ENCODE data around the gene REXO1. TPM values are rescaled to one million over a fixed set of nuclear protein-coding genes. Genes with fewer than 3 reads are reported as not detected.

Gene REXO1
- total RNA-seq, 1 donor from 2014 or later: 39.3 TPM

DNA sequence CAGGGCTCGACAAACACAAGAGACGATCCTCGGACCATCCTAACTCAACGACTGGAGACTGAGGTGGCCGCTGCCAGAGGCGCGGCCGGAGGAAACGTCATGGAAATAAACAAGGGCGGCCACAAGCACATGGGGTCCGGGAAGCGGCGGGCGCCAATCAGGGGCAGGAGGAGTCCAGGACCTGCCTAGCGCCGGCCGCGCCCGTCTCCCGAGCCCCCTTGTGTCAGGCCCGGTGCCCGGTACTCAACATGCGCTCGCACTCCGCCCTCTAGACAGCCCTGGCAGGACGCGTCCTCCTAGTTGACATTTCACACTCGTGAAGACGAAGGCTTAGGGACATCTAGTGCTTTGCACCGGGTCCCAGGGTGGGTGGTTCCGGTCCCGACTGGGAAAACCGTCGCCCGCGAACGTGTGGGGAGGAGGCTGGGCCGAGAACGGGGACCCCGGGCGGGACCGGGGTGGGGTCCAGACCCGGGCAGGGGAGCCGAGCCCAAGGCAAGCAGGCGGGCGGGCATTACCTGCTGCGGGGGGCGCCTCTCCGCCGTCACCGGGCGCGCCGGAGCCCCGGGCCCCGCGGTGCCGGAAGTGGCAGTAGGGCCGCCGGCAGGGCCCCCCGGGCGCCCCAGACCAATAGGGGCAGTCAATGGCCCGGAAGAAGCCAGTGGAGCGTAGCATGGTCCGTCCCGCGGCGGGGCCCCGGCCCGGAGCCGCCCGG is 442 bp downstream of the REXO1 start:
- DNase-seq (ENCODE audit: low spot score): no peak

GRCh38 chr19:1847348-1847683 is 967 bp downstream of the REXO1 start:
- DNase-seq (ENCODE audit: low spot score): no peak

DNA sequence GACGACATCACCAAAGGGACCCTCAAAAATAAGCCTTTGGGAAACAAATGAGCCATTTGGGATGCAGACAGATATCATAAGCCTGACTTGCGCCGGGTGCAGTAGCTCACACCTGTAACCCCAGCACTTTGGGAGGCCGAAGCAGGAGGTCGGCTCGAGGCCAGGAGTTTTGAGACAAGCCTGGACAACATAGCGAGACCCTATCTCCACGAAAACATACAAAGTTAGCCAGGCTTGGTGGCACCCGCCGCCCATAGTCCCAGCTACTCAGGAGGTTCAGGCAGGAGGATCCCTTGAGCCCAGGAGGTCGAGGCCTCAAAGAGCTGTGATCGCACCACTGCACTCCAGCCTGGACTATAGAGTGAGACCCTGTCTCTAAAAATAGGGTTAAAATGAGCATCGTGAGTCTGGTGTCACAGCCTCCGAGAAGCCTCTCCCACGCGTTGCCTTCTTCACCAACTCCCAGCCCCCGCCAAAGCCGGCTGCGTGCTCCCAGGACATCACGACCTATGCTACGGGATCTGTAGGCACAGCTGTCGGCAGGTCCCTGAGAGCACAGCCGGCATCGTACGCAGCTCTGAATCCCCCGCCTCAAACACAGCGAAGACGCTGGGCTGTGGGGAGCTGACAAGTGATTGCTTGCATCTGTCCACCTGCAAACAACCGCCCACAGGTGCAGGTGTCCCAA is 1.6 kb downstream of the REXO1 start:
- DNase-seq (ENCODE audit: low spot score): no peak

- DNase-seq (ENCODE audit: low spot score): no peak
Measured at GRCh38 chr19:1845642-1846041, 2.6 kb downstream of the REXO1 start.

GRCh38 chr19:1845125-1845515 is 3.2 kb downstream of the REXO1 start:
- no peak for DNase-seq (ENCODE audit: low spot score)

- no peak for DNase-seq (ENCODE audit: low spot score)
Measured at GRCh38 chr19:1844513-1845124, 3.7 kb downstream of the REXO1 start.

GRCh38 chr19:1843646-1844394 is 4.5 kb downstream of the REXO1 start:
- DNase-seq (ENCODE audit: low spot score): no peak

- DNase-seq (ENCODE audit: low spot score): no peak
Measured at GRCh38 chr19:1843116-1843515, 5.2 kb downstream of the REXO1 start.

DNA sequence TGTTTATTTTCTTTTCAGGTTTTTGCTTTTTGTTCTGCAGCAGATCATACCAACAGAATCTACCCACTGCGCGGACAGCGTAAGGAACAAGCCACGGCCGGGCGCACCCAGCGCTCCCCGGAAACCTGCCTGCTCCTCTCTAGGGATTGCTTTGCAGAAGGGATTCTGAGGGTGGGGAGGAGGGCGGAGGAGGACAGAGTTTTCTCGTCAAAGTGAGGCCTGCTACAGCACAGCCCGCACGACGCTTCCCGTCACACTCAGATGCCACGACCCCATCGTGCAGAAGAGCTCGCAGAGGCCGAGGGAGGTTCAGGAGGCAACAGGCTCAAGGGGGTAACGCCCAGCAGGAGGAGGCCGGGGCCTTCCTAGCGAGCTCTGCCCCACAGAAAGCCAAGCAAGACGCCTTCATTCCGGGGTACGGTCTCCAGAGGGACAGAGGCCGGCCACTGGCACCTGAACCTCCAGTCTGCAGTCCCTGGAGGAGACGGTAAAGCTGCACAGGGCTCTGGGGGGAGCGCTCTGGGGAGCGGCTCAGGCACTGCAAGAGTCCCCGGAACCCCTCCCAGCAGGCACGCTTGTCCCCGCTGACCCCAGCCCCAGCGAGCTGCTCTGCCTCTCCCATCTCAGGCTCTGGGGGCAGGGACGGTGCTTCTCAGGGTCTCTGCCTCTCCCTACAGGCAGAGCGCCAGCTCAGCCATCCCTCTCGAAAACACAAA is 6.9 kb downstream of the REXO1 start:
- no peak for DNase-seq (ENCODE audit: low spot score)

DNA sequence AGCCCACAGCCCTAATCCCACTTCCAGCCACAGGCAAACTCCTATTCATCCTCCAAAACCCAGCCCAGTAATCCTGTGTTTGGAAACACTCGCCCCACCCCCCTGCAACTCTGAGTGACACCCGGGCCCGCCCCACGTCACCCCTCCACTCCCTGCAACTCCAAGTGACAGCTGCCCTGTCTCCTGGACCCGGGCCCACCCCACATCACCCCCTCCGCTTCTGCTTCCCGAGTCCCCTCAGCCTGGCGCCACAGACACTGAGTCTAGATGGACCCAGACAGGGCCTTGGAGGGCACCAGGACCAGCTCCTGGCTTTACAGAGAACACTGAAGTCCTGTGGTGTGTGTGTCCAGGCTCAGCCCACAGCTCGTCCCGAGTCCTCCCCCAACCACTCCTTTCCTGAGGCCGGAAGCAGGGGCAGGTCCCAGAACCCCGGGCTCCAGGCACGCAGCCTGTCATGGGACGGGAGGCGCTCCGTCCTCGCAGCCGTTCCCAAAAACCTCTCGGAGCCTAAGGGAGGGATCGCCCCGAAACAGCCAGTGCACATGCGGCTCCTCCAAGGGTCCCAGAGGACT is 7.7 kb downstream of the REXO1 start:
- no peak for DNase-seq (ENCODE audit: low spot score)

DNA sequence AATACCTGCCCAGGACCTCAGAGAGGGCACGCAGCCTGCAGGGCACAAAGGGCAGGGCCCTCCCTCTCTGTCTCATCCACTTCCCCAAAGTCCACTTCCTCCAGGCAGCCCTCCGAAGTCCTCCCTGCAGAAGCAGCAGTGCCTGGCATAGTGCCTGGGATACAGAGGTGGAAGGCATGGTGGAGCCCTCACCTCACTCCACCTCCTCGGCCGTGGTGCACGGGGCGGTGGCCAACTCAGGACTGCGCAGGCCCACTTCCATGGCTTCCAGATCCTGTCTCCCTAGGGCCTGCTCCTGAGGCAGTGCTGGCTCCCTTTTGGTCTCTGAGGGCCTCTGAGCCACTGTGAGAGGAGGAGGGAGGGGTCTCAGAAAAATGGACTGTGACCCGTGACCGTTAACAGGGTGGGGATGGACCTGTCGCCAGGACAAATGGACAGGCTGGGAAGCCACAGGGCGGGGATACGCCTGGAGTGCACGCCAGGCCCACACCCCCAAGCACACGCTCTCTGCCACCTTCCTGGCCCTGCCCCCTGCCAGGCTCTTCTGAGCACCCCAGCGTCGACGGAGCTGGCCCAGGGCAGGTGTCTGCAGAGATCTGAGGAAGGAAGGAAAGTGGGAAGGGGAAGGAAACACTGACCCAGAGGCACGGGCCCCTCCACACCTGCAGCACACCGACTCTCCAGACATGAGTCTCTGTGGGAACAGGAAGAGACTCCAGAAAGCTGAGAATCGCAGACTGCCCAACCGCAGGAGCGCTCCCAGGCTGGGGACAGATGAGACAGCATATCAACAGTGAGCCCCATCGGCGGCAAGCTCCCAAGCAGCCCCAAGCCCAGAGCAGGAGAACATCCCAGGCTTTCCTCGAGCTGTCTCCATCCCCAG is 8.4 kb downstream of the REXO1 start:
- no peak for DNase-seq (ENCODE audit: low spot score)

DNA sequence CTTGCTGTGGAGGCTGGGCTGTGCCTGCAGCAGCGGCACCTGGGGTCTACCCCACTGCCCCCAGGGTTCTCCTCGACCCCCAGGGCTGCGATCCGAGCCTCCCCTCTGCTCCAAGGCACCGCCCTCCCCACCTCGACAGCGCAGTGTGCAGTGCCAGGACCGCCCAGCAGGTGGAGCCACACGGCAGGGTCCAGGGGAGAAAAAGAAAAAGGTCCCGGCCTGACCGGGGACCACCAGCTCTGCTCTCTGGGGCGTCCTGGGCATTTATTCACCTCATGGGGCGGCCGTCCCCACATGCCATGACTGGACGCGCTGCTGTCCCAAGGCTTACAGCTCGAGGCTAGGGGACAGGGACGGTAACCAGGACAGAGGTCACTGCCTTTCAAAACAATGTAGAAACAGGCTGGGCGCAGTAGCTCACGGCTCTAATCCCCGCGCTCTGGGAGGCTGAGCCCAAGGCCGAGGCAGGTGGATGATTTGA is 10.6 kb downstream of the REXO1 start:
- no peak for DNase-seq (ENCODE audit: low spot score)

DNA sequence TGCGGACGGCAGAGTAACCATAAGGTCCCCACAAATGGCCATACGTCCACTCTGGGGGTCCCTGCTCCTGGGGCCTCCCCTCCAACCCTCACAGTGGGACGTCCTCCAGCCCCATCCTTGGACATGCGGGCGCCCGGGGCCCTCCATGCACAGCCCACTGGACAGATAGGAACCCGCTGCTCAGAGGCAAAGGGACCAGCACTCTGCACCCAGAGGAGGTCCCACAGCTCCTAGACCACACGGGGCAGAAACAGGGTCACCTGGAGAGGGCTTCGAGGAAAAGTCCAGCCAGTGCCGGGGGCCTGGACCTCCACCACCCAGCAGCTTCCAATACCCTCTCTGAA is 11.1 kb downstream of the REXO1 start:
- DNase-seq (ENCODE audit: low spot score): no peak

DNA sequence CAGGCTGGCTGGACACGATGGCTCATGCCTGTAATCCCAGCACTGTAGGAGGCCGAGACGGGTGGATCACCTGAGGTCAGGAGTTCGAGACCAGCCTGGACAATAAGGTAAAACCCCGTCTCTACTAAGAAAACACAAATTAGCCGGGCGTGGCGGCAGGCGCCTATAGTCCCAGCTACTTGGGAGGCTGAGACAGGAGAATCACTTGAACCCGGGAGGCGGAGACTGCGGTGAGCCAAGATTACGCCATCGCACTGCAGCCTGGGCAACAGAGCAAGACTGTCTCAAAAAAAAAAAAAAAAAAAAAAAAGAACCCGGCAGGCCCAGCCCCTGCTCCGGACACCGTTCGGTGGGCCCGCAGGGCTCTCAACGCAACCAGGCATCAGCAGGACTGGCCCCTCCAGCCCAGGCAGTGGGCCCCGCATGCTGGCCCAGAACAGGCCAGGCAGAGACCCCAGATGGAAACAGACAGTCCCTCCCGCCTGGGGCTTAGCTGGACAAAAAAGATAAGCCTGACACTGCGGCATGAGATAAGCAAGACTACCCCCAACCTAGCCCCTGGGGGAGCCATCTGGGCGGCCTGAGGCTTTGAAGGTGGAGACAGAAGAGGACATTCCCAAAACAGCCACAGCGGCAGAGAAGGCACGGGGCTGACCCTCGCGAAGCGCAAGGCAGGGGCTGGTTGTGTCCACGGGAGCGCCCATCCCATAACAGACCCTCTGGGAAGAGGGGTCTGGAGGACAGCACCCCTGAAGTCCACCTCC is 11.6 kb downstream of the REXO1 start:
- no peak for DNase-seq (ENCODE audit: low spot score)

GRCh38 chr19:1833540-1833939 is 14.7 kb downstream of the REXO1 start:
- no peak for DNase-seq (ENCODE audit: low spot score)

DNA sequence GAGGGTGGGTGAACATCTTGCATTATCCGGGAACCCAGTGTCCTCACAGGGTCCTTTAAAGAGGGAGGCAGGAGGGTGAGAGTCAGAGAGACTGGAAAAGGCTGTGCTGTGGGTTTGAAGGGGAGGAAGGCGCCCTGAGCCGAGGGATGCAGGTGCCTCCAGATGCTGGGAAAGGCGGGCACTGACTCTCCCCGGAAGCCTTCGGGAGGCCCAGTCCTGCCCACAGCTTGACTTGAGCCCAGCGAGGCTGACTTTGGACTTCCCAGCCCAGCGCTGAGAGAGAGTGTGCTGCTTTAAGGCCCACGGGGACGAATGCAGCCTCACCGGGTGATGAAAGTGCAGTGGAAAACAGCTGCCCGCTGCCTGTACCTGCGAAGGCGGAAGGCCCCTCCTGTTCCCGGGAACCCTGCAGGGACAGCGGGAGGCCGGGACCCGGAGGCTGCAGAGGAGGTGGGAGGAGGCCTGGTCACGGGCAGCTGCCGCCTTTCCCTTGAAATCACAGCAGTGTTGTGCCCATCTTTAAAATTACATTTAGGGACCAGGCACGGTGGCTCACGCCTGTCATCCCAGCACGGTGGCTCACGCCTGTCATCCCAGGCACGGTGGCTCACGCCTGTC is 16.1 kb downstream of the REXO1 start:
- DNase-seq (ENCODE audit: low spot score): no peak

DNA sequence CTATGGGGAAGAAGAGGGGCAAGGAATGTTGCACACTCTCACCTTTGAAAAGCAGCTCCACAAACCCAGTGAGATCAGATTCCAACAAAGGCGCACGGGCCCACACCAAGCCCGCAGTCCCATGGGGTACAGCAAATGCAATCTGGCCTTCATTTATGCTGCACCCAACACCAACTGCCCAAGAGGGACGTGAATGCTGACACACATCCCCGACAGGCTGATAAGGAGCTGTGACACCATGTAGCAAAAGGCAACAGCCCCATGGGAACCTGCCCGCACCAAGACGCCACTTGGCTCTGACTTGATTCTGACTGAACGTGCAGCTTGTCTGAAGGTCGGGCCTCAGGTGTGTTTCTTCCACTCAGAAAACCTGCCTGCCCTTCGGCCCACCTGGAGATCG is 17.3 kb downstream of the REXO1 start:
- no peak for DNase-seq (ENCODE audit: low spot score)

- DNase-seq (ENCODE audit: low spot score): no peak
Measured at GRCh38 chr19:1830568-1830967, 17.7 kb downstream of the REXO1 start.

GRCh38 chr19:1829958-1830357 is 18.3 kb downstream of the REXO1 start:
- DNase-seq (ENCODE audit: low spot score): no peak

Measured in ureter (tissue), 1 donor.